Measurements from ENCODE around the gene RIOX2.

The RIOX2 gene

GRCh38 chr3:97990624-97991292 is 18.5 kb upstream of the RIOX2 start:
- DNase-seq (ENCODE audit: low read depth in 4 of 4, low spot score in 1 of 4): no peak

- no peak for DNase-seq (ENCODE audit: low read depth in 4 of 4, low spot score in 1 of 4)
Observed at GRCh38 chr3:97988784-97989568, 16.7 kb upstream of the RIOX2 start.

DNA sequence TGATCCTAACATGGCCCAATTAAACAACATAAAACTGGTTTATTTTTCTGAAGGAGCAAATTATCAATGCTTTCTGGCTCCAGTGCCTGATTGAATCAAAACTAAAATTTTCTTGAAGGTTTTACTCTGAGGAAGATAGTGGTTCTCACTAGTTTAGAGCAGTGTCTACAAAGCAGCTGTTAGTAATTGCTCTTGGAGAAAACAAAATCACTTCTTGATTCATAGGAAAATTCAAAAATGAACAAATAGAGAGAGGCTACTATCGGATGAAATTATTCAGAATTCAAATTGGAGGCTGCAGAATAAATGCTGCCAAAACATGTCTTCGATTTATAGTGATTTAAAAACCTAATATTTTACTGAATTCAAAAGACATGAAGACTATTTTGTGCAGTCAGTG is 15.1 kb upstream of the RIOX2 start:
- no peak for DNase-seq (ENCODE audit: low read depth in 4 of 4, low spot score in 1 of 4)

DNA sequence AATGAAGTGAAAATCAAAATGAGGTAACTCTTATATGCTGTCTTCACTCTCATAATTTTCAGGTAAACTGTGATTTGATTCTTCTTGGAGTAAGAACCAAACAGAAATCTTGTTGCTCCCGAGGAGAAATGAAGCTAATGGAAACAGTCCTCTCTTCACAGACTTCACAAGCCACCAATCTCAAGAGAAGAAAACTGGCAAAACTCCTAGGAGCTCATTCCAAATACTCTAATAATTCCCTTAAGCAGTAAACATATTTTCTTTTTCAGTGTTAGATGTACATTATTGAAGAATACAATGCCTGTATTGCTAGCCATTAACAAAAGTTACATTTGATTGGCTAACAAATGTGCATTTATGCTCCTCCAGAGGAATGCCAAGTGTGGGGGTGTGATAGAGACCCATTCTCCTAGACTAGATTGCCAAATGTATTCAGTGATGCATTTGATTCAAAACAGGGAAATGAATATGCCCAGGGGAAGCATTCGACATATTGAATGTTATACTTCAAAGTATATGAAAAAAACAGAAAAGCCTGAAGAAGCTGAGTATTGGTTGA is 11.8 kb upstream of the RIOX2 start:
- DNase-seq (ENCODE audit: low read depth in 4 of 4, low spot score in 1 of 4): no peak

DNA sequence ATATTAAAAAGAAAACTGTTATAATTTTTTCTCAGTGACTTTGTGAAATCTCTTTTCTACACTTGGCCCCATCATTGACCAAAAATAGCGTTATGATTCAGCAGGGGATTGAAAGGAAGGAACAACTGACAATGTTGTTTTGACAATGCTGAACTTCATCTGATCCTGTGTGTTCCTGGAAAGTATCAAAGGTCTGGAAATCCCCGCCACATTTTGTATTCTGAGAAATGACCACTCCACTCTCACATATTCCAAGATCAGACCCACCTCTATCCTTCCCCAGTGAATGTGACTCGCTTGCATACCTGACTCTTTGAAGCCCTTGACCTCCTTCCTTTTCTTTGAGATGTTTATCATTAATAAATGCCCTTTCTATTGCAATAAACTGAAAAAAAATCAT is 9.7 kb upstream of the RIOX2 start:
- DNase-seq (ENCODE audit: low read depth in 4 of 4, low spot score in 1 of 4): no peak

DNA sequence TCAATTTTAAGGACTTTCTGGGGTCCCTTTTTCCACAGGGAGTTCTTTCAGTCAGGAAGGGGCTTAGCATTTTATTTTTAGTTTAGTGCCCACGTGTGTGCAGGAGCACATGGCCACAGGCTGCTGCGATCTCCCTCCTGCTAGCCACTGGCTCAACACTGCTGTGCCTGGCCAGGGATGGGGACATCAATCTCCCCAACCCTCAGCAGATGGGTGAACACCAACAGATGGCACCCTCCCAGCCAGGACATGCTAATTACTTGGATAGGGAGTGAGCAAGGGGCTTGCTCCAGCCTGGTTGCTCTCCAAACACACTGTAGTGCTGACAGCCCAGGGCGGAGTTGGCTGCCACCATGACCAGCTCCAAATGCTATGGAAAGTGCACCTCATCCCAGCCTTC is 7.4 kb upstream of the RIOX2 start:
- no peak for DNase-seq (ENCODE audit: low read depth in 4 of 4, low spot score in 1 of 4)

DNA sequence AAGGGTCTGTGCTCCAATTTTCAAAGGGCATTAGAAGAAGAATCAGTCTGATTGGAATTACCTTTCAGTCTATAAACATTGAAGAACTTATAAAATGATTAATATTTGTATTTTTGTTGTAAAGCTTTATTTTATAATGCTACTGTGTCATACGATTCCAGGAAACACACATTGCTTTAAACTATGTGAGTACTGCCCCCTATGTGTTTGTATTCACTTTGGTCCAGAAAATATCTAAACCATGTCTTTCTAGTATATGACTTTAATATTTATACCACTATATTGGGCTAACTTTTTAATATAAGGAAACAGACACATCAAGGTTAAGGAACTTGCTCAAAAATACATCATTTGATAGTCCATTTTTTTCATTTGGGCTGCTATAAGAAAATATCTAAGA is 3.2 kb upstream of the RIOX2 start:
- DNase-seq (ENCODE audit: low read depth in 4 of 4, low spot score in 1 of 4): no peak

DNA sequence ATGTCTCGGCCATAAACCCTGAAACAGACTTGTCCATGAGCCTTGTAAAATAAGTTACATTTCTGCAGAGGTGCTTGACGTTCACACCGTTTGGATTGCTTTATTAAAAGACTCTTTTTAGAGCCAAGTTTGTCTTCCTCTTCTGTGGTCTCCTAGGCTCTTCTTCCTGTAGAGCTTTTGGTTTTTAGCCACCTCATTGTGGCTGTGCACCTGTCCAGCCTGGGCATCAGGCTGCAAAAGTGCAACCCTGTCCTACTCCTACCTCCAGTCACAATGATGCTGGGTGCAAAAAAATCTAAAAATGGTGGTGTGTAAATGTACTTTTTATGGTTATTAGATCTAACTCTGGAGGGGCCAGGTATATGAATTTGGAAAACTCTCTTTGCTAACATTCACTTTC is 2.8 kb upstream of the RIOX2 start:
- no peak for DNase-seq (ENCODE audit: low read depth in 4 of 4, low spot score in 1 of 4)

DNA sequence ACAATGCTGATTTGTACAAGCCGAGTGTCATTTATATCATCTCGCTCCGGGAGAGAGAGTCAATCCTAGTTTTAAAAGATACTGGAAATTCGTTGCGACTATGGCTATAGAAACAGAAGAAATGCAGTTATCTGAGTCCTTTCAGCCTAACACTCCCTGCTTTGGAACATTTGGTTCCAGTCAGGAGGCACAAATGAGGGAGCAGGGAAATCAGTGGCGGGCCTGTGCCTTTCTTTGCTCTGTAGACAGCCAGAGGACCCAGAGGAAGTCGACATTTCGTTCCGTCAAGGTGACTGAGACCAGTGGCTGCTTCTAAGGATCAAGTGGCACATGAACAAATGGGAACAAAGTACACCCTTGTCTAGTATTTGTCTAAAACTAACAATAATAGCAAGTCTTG is 745 bp upstream of the RIOX2 start:
- DNase-seq (ENCODE audit: low read depth in 4 of 4, low spot score in 1 of 4): no peak

GRCh38 chr3:97970956-97971620 is 1.1 kb downstream of the RIOX2 start:
- no peak for DNase-seq (ENCODE audit: low read depth in 4 of 4, low spot score in 1 of 4)

- DNase-seq (ENCODE audit: low read depth in 4 of 4, low spot score in 1 of 4): no peak
Observed at GRCh38 chr3:97970156-97970555, 2.1 kb downstream of the RIOX2 start.

GRCh38 chr3:97969541-97969940 is 2.7 kb downstream of the RIOX2 start:
- DNase-seq (ENCODE audit: low read depth in 4 of 4, low spot score in 1 of 4): no peak

- DNase-seq (ENCODE audit: low read depth in 4 of 4, low spot score in 1 of 4): no peak
Observed at GRCh38 chr3:97968376-97968775, 3.9 kb downstream of the RIOX2 start.

DNA sequence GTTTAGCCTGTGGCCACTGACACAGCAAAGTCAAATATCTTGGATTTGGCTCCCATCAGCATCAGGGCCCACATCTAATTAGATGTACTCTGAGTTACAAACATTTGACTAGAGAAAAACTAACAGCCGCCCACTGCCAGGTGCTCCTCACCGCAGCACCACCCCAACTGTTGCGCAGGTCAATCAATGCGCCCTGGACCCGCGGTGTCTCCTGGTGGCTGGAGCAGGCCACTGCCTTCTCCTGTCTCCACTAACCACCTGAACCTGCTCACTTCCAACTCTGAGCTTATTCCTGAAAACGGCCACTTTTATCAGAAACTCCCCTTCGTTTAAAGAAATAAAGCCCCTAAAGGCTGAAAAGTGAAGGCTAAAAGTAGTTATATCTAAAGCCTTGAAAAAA is 4.3 kb downstream of the RIOX2 start:
- DNase-seq (ENCODE audit: low read depth in 4 of 4, low spot score in 1 of 4): no peak

DNA sequence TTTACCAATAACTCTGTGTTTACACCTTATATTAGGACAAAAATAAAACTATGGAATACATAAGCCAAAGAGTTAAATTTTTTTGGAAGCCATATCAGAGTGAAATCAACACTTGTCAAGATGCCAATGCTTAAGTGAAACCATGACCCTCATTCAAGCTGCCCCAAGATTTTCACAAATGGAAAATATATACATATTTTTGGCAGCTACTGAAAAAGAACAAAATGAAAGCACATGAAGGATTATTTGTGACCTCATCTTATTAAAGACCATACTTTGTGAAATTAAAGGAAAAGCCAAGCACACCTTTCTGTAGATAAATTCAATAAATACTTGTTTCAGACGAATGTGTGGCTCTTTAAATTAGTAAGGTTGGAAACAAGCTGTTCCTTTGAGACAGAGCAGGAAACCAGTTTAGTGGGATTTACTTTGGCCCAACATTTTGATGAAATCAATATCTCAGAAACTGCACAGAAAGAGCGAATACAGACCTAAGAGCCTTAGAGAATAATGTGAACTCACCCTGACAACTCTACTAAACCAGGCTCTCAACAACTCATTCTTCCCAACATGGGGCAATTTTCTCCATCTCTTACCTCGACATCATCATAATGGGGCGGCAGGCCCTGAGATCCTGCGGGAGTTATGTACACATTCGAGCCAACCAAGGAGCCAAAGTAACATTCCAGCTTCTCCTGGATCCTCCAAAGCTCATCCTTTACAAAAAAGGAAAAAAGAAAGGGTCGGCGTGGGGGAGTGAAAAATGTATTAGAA is 11.1 kb downstream of the RIOX2 start:
- no peak for DNase-seq (ENCODE audit: low read depth in 4 of 4, low spot score in 1 of 4)

DNA sequence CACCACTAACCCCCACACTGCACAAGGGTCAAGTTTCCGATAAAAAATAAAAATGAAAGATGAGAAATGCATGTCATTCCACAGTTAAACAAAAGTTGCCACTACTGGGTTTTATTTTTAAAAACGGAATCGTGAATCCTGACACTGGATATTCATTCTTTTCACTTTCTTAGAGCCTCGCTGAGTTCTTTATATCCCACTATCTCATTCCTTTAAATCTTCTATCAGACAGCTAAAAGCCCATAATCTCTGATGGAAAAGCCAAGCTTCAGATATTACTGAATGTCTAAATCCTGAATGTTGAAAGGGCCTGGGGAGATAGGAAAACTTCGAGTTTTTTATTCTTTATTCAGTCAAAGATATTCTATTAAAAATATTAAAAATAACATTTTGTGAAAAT is 11.7 kb downstream of the RIOX2 start:
- no peak for DNase-seq (ENCODE audit: low read depth in 4 of 4, low spot score in 1 of 4)

- no peak for DNase-seq (ENCODE audit: low read depth in 4 of 4, low spot score in 1 of 4)
Observed at GRCh38 chr3:97959872-97960271, 12.4 kb downstream of the RIOX2 start.

GRCh38 chr3:97958796-97959195 is 13.4 kb downstream of the RIOX2 start:
- no peak for DNase-seq (ENCODE audit: low read depth in 4 of 4, low spot score in 1 of 4)

- no peak for DNase-seq (ENCODE audit: low read depth in 4 of 4, low spot score in 1 of 4)
Observed at GRCh38 chr3:97958396-97958795, 13.8 kb downstream of the RIOX2 start.

GRCh38 chr3:97957617-97958311 is 14.5 kb downstream of the RIOX2 start:
- no peak for DNase-seq (ENCODE audit: low read depth in 4 of 4, low spot score in 1 of 4)

DNA sequence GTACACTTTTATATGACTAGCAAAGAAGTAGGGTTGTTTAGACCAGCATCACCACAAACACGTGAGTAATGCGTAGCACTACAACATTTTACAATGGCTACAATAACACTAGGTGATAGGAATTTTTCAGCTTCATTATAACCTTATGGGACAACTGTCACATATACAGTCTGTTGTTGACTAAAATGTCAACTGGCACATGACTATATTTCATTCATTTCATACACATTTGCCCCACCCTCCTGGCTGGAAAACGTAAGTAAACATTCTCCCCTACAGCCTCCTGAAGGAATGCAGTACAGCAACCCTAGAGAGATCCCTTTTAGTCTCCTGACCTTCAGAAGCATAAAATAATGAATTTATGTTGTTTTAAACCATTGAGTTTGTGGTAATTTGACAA is 16.2 kb downstream of the RIOX2 start:
- DNase-seq (ENCODE audit: low read depth in 4 of 4, low spot score in 1 of 4): no peak

Data from stimulated activated CD4-positive, alpha-beta T cell treated with anti-CD3 and anti-CD28 coated beads, Interleukin-1b, Interleukin-23, amount 100 ng/mL, for 24 hours (primary cell).